Activated CD4-positive, alpha-beta memory T cell treated with anti-CD3 and anti-CD28 coated beads for 36 hours (primary cell): Measurements from ENCODE around the gene NLK. TPM values are rescaled to one million over a fixed set of nuclear protein-coding genes. Genes with fewer than 3 reads are reported as not detected.
"Not testable (repeated sequence)": the region's sequence is repeated elsewhere in the genome, so short reads cannot be mapped to it uniquely, and the experiment has no call there.

Experiments used
- CTCF ChIA-PET: fragments of 350-600 bp; sonication (Branson Sonifier 250); formaldehyde crosslinking; loops from one replicate; lab custom pipeline; 2021; ENCODE audit warnings: antibody characterized with exemption, inconsistent platforms; lab: Charles Lee
- POLR2A ChIA-PET: fragments of 350-600 bp; sonication (Branson Sonifier 250); formaldehyde crosslinking; loops from one replicate; lab custom pipeline; 2021; ENCODE audit warnings: antibody characterized with exemption; lab: Charles Lee
- DNase-seq: peaks from one replicate; pipeline ENCODE4 v3.0.0-alpha.2; 2020
- H3K27ac Mint-ChIP-seq: one replicate; pipeline ENCODE4 v1.8.0; 2021; ENCODE audit warnings: mixed read lengths
- H3K27me3 Mint-ChIP-seq: one replicate; pipeline ENCODE4 v1.8.0; 2021; ENCODE audit warnings: mixed read lengths
- H3K36me3 Mint-ChIP-seq: one replicate; pipeline ENCODE4 v1.8.0; 2021; ENCODE audit warnings: mixed read lengths
- H3K4me1 Mint-ChIP-seq: one replicate; pipeline ENCODE4 v1.8.0; 2021; ENCODE audit warnings: low read depth, mixed read lengths
- H3K4me3 Mint-ChIP-seq: one replicate; pipeline ENCODE4 v1.8.0; 2021; ENCODE audit warnings: mild to moderate bottlenecking, mixed read lengths
- H3K9me3 Mint-ChIP-seq: one replicate; pipeline ENCODE4 v1.8.0; 2021; ENCODE audit warnings: mixed read lengths
- intact Hi-C: fragments of 100-400 bp; cut with micrococcal nuclease; formaldehyde crosslinking; loops from one replicate; pipeline ENCODE4 v1.15.1; 2023
- total RNA-seq, 2 experiments: library from RNA; stranded (reverse); gene quantifications; one replicate each; pipeline ENCODE4 v1.2.3, GENCODE V29; 2021

NLK gene
- total RNA-seq, 2 experiments from 2014 or later = 6.8 to 8.3 TPM

DNA sequence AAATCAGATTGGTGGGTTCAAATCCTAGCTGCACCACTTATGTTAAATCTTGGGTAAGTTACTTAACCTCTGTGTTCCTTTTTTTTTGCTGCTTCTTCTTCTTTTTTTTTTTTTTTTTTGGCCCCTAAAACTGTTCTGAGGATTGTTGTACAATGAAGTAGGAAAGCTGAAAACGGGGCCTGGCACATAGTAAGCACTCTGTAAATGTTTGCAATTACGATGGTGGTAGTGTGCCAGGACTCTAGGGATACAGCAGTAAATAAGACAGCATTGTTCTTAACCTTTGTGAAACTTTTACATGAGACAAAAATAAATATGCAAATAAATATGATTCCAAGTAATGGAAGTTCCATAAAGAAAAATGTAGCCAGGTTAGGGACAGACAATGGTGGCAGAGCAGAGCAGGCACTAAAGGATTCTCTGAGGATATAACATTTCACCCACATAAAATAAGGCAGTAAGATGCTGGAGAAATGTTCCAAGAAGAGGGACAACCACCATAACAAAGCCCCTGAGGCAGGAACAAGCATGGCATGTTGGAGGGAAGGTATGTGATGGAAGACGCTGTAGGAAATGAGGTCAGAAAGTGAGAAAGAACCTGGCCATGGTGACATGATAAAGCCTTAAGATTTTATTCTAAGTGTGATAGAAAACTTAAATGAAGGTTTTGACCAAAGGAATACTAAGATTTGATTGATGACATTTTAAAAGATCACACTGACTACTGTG is 127.3 kb downstream of the NLK start:
- no peak overlapping the region for H3K27ac Mint-ChIP-seq
- H3K27me3 Mint-ChIP-seq = no peaks in the 10 kb centered on the region
- ChIA-PET POLR2A (no interaction called here), CTCF (interaction anchor here (0.7 kb wide), 1 partner anchor 24 kb away, joined by 3 read pairs; no protein-coding TSS in a partner anchor)
- peaks cover 14% of the 10 kb centered on the region for H3K4me1 Mint-ChIP-seq
- intact Hi-C loops = no loop called here
- H3K36me3 Mint-ChIP-seq = peaks cover 21% of the 10 kb centered on the region
- no peaks in the 10 kb centered on the region for H3K9me3 Mint-ChIP-seq
- DNase-seq = no peak
- H3K4me3 Mint-ChIP-seq = no peak overlapping the region

DNA sequence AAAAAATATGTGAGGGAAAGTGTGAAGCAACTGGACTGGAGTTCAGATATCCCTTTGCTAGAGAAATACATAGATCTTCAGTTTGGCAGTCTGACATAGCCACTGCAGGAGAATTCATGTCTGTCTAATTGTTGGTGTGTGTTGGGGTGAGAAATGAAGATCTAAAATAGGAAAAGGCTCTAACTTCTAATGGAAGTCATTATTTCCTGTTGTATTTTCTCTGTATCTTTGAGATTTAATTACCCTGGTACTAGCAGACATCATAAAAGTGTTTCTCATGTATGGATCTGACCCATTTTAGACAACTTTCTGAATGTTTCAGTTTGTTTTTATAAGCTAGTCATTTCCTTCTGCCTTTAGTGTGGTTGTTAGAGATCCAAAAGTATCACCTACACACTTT is 128.3 kb downstream of the NLK start:
- Mint-ChIP-seq H3K9me3 (no peaks in the 10 kb centered on the region), H3K4me3 (no peak overlapping the region), H3K4me1 (peaks cover 14% of the 10 kb centered on the region), H3K27me3 (no peaks in the 10 kb centered on the region), H3K27ac (no peak overlapping the region), H3K36me3 (peaks cover 21% of the 10 kb centered on the region)
- intact Hi-C loops = no loop called here
- CTCF ChIA-PET = no interaction called here
- POLR2A ChIA-PET = no interaction called here
- DNase-seq = no peak

DNA sequence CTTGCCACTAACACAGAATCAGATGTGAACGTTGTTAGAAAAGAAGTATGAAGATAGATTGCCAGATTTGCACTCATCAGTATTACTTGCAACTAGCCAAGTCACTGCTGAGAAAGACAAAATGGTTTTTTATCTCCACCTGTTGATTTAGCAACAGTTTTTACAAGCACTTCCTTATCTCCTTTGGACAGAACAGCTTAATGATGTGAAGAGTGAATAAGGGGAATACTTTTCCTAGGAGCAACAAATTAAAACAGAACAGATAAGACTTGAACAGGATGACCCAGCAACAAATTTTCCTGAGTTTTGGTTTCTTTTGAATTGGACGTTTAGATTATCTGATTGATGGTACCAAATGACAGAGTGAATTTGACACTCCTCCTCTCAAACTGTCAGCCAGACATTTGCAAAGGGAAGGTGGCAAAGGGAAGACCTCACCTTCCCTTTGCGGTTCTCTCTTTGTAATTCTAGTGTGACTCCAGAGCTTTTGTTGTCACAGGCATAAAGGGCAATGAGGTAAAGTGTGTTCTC is 130.6 kb downstream of the NLK start:
- CTCF ChIA-PET = no interaction called here
- H3K9me3 Mint-ChIP-seq = no peaks in the 10 kb centered on the region
- H3K27ac Mint-ChIP-seq = no peak overlapping the region
- no peaks in the 10 kb centered on the region for H3K27me3 Mint-ChIP-seq
- H3K36me3 Mint-ChIP-seq = peaks cover 21% of the 10 kb centered on the region
- DNase-seq = no peak
- POLR2A ChIA-PET = no interaction called here
- H3K4me1 Mint-ChIP-seq = peaks cover 14% of the 10 kb centered on the region
- intact Hi-C loops = no loop called here
- no peak overlapping the region for H3K4me3 Mint-ChIP-seq

DNA sequence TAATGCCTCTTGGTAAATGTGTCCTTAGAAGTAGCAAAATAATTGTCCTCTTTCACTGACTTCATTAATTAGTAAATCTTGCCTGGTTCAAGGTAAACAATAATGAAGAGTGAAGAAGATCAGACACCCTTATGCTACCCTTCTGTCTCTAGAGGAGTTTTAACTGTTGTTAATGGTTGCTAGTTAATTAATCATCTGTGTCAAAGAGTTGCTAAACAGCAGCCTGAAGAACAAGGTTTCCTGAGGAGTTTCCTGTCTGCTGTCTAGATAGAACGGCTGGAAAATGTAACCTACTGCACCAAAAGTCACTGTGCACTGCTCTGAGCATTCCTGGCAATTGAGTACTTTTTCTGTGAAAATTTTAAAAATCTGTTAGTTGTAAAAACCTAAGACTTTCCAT is 131.3 kb downstream of the NLK start:
- intact Hi-C loops = no loop called here
- H3K27ac Mint-ChIP-seq = no peak overlapping the region
- H3K4me3 Mint-ChIP-seq = no peak overlapping the region
- CTCF ChIA-PET = no interaction called here
- H3K27me3 Mint-ChIP-seq = no peaks in the 10 kb centered on the region
- H3K36me3 Mint-ChIP-seq = peaks cover 16% of the 10 kb centered on the region
- POLR2A ChIA-PET = no interaction called here
- peaks cover 14% of the 10 kb centered on the region for H3K4me1 Mint-ChIP-seq
- no peaks in the 10 kb centered on the region for H3K9me3 Mint-ChIP-seq
- no peak for DNase-seq

DNA sequence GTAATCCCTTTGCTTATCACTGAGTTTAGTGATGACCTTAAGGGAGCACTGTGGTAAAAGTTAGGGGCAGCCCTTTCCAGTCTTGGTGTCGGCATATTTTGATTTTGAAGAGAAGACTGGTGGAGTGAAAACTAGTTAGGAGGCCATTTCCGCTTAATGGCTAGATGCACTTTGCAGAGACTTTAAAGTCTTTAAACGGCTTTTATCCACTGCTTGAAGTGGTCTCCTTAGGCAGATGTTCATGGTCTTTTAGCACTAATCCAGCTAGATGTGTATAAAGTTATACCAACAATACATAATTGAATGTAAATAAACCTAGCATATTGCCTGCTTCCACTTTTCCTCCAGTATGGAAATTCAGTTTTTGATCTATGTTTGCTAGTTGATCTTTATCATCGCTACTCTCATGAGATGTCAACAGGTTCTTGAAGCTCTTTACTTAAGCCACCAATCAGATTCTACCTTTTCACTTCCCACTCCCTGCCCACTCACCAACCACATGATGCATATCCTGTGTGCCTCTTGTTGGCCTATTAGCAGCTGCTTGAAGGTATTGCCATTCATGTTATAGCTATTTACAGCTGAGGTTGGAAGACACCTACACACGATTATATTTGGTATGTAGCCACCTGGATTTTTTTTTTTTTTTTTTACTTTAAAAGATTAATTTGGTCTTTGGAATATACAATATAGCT is 132.0 kb downstream of the NLK start:
- H3K4me1 Mint-ChIP-seq = peaks cover 14% of the 10 kb centered on the region
- peaks cover 16% of the 10 kb centered on the region for H3K36me3 Mint-ChIP-seq
- POLR2A ChIA-PET = no interaction called here
- no peak overlapping the region for H3K4me3 Mint-ChIP-seq
- no peaks in the 10 kb centered on the region for H3K27me3 Mint-ChIP-seq
- H3K27ac Mint-ChIP-seq = no peak overlapping the region
- intact Hi-C loops = no loop called here
- peak; percentile 62 for DNase-seq
- H3K9me3 Mint-ChIP-seq = no peaks in the 10 kb centered on the region
- CTCF ChIA-PET = interaction anchor here (1.1 kb wide), 1 partner anchor 59 kb away, joined by 3 read pairs; no protein-coding TSS in a partner anchor

DNA sequence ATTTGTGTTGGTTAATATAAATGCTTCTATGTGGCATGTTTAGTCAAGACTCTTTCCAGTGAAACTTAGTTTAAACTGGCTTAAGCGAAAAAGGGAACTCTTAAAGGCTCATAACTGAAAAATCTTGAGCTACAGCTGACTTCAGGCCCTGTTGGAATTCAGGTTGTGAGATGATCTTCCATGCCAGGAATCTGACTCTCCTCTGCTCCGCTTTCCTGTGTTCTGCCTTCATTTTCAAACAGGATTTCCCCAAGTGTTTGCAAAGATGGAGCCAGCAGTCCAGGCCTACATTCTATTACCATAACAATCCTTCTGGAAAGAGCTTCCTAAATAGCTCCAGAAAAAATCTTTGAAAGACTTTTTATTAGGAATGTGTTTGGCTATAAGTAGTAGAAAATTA is 134.9 kb downstream of the NLK start:
- no peaks in the 10 kb centered on the region for H3K27me3 Mint-ChIP-seq
- H3K36me3 Mint-ChIP-seq = peaks cover 9% of the 10 kb centered on the region
- POLR2A ChIA-PET = no interaction called here
- H3K27ac Mint-ChIP-seq = no peak overlapping the region
- H3K4me3 Mint-ChIP-seq = no peak overlapping the region
- no peak for DNase-seq
- intact Hi-C loops = no loop called here
- peaks cover 14% of the 10 kb centered on the region for H3K4me1 Mint-ChIP-seq
- H3K9me3 Mint-ChIP-seq = no peaks in the 10 kb centered on the region
- CTCF ChIA-PET = no interaction called here

DNA sequence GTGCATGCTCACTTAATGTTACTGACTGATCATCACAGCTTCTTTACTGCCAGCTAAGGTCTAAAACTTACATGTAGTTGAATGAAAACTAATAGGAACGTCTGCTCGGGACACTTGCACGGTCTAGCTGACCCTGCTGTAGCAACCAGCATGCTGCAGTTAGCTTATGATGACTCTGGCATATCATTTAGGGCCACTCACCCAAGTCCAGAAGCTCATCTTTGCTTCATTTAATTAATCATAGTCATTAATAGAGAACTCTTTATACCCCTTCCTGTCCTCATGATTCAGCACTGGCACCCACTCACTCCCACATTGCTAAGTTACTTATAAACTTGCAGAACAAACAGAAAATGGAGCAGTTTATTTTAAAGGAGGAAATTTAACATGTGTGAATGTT is 136.3 kb downstream of the NLK start:
- Mint-ChIP-seq H3K27ac (no peak overlapping the region), H3K36me3 (peaks cover 3% of the 10 kb centered on the region), H3K27me3 (no peaks in the 10 kb centered on the region), H3K4me1 (peaks cover 8% of the 10 kb centered on the region), H3K9me3 (no peaks in the 10 kb centered on the region), H3K4me3 (no peak overlapping the region)
- DNase-seq = no peak
- ChIA-PET POLR2A (no interaction called here), CTCF (no interaction called here)
- intact Hi-C loops = no loop called here

DNA sequence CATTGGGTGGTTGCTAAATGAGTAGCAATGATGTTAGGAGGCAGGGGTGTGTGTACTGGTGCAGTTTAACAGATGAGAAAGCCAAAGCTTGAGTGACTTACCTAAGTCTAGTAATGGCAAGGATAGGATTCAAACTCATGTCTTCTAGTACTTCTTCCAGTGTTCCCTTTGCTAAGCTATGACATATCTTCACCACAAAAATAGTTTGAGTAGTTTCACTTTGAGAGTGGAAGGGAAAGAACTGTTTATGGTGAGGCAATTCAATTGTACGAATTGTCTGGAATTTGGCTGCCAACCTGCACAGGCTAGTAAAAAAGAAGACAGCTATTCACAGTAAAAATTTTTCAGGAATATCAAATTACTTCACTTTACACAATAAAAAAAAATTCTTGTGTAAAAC is 138.0 kb downstream of the NLK start:
- H3K9me3 Mint-ChIP-seq = no peaks in the 10 kb centered on the region
- no peak for DNase-seq
- CTCF ChIA-PET = no interaction called here
- no peak overlapping the region for H3K27ac Mint-ChIP-seq
- H3K4me1 Mint-ChIP-seq = no peaks in the 10 kb centered on the region
- no peaks in the 10 kb centered on the region for H3K27me3 Mint-ChIP-seq
- H3K4me3 Mint-ChIP-seq = no peak overlapping the region
- H3K36me3 Mint-ChIP-seq = peaks cover under 1% of the 10 kb centered on the region
- intact Hi-C loops = no loop called here
- POLR2A ChIA-PET = no interaction called here

DNA sequence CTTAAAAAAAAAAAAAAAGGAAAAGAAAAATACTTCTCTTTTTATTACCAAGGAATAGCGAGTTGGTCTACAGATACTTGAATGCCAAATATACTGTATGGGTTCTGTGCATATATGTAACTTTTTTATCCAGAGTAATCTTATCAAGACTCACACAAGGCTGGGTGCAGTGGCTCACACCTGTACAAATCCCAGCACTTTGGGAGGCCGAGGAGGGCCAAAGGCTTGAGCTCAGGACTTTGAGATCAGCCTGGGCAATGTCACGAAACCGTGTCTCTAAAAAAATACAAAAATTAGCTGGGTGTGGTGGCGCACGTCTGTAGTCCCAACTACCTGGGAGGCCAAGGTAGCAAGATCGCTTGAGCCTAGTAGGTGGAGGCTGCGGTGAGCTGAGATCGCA is 139.1 kb downstream of the NLK start:
- Mint-ChIP-seq H3K9me3 (no peaks in the 10 kb centered on the region), H3K4me1 (no peaks in the 10 kb centered on the region), H3K27ac (no peak overlapping the region), H3K27me3 (no peaks in the 10 kb centered on the region), H3K36me3 (peaks cover 12% of the 10 kb centered on the region), H3K4me3 (no peak overlapping the region)
- ChIA-PET POLR2A (no interaction called here), CTCF (interaction anchor here (0.6 kb wide), 1 partner anchor 343 kb away, joined by 5 read pairs; no protein-coding TSS in a partner anchor)
- DNase-seq = no peak
- intact Hi-C loops = no loop called here

DNA sequence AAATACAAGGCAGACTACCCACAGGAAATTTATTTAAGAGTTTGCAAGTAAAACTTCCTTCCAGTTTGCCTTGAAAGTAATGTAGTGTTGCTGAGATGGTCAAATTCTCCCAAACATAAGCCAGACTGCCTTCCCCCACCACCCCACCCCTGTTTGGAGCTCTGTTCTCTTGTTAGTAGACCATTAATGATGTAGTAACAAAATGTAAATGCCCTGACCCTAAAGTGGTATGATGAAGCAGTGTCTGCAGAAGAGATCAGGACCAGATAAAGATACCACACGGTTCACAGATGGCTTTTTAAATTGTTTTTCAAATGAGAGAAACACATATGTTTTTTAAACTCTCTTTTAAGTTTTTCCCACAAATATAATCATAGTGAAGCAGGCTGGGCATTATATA is 140.1 kb downstream of the NLK start:
- ChIA-PET POLR2A (no interaction called here), CTCF (no interaction called here)
- no peak for DNase-seq
- Mint-ChIP-seq H3K27me3 (no peaks in the 10 kb centered on the region), H3K27ac (no peak overlapping the region), H3K36me3 (peaks cover 13% of the 10 kb centered on the region), H3K4me3 (no peak overlapping the region), H3K4me1 (no peaks in the 10 kb centered on the region), H3K9me3 (no peaks in the 10 kb centered on the region)
- intact Hi-C loops = no loop called here

DNA sequence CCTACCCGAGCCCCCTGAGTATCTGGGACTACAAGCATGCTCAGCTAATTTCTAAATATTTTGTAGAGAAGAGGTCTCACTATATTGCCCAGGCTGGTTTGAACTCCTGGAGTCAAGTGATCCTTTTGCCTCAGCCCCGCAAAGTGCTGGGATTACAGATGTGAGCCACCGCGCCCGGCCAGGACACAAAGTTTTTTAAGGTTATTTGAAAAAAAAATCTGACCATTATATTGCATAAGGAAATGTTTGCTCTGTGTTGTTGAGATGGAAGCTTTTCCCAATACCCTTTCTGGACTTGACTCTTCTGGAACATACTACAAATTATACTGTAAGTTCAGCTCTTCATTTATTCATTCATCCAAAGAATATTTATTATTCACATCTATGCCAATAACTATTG is 143.2 kb downstream of the NLK start:
- CTCF ChIA-PET = interaction anchor here (0.9 kb wide), 1 partner anchor 66 kb away, joined by 3 read pairs; no protein-coding TSS in a partner anchor
- Mint-ChIP-seq H3K9me3 (no peaks in the 10 kb centered on the region), H3K27ac (no peak overlapping the region), H3K4me3 (no peak overlapping the region), H3K4me1 (no peaks in the 10 kb centered on the region), H3K36me3 (peaks cover 15% of the 10 kb centered on the region), H3K27me3 (no peaks in the 10 kb centered on the region)
- POLR2A ChIA-PET = no interaction called here
- DNase-seq = no peak
- intact Hi-C loops = no loop called here

DNA sequence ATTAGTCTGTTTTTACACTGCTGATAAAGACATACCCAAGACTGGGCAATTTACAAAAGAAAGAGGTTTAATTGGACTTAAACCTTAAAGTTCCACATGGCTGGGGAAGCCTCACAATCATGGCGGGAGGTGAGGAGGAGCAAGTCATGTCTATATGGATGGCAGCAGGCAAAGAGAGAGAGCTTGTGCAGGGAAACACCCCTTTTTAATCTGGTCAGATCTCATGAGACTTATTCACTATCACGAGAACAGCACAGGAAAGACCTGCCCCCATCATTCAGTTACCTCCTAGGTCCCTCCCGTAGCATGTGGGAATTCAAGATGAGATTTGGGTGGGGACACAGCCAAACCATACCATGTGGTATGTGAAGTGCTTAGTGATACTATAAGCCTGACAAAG is 144.0 kb downstream of the NLK start:
- H3K27me3 Mint-ChIP-seq, H3K9me3 Mint-ChIP-seq, DNase-seq, intact Hi-C loops, POLR2A ChIA-PET, H3K4me1 Mint-ChIP-seq, H3K27ac Mint-ChIP-seq, H3K4me3 Mint-ChIP-seq: not testable (repeated sequence)
- CTCF ChIA-PET = interaction anchor here (0.9 kb wide), 1 partner anchor 65 kb away, joined by 3 read pairs; no protein-coding TSS in a partner anchor
- H3K36me3 Mint-ChIP-seq = peaks cover 15% of the 10 kb centered on the region
